Stromal cell of bone marrow (primary cell): Measurements from ENCODE around the gene ARL14EPL.
"Not testable (repeated sequence)": the region's sequence is repeated elsewhere in the genome, so short reads cannot be mapped to it uniquely, and the experiment has no call there.

ENCODE experiments used
- DNase-seq: peaks from one replicate; pipeline ENCODE4 v3.0.0-alpha.2; 2012; ENCODE audit warnings: low read depth

The ARL14EPL gene

DNA sequence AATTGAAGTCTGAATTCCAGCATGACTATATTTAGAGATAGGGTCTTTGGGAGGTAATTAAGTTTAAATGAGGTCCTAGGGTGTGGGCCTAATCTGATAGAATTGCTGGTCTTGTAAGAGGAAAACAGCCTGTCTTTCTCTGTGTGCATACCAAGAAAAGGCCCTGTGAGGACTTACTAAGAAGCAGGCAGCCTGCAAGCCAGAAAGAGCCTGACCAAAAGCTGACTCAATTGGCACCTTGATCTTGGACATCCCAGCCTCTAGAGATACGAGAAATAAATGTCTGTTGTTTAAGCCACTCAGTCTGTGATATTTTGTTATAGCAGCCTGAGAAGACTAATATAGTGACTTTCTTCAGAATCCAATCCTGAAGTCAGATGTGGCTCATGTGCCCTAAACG is 14.6 kb downstream of the ARL14EPL start:
- peak; percentile 6 for DNase-seq

DNA sequence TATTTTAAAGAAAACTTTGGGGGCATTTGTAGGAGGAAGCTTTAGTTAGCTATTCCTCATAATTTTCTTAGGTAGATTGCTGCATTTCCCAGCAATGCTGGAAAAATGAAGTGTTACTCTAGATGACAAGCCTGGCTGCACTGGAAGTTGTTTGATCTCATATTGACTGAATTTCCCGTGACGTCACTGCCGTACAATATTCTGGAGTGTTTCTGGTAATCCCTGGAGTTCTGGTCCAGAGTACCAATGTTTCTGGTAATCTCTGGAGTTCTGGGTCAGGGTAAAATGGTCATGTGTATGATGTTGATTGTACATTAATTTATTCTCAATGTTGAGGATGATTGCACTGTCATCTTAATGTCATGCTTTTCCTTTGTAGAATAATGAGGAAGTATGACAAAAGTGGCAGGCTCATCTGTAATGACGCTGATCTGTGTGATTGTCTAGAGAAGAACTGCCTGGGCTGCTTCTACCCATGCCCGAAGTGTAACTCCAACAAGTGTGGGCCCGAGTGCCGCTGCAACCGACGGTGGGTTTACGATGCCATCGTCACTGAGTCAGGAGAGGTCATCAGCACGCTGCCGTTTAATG is 26.2 kb downstream of the ARL14EPL start:
- no peak for DNase-seq

GRCh38 chr5:116062352-116062751 is 30.1 kb downstream of the ARL14EPL start:
- DNase-seq, result no peak

DNA sequence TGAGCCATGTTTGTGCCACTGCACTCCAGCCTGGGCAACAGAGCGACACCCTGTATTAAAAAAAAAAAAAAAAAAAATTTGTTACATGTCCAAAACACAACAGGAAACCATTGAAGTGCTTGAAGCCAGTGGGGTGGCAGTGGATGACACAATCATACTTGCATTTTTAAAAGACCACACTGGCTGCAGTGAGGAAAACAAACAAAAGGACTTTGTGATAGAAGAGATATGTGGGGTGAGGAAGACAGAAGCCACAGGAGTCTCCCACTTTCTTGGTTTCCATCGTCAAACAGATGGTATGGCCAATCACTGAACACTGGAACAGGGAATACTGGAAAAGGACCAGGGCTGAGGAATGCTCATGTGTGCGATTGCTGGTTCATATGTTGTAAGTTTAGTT is 31.7 kb downstream of the ARL14EPL start:
- no peak for DNase-seq

DNA sequence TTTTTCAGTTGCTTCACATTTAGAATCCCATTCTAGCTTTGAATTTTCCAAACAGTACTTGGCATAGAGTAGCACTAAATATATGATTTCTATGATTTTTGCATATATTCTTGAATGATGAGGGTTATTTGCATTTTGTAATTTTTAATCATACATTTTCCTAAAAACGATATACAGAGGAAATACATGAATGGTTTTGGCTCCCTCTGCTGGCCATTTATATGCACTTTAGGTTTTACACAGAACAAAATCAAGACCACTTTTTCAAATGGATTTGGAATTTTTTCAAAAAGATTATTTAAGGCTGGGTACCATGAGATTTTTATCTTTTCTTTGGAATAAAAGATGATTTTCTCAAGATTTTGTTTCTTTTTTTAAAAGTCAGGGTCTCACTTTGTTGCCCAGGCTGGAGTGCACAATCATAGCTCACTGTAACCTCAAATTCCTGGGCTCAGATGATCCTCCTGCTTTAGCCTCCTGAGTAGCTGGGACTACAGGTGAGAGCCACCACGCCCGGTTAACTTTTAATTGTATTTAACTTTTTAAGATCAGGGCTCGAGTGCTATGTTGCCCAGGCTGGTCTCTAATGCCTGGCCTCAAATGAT is 35.9 kb downstream of the ARL14EPL start:
- DNase-seq, result peak; percentile 39

DNA sequence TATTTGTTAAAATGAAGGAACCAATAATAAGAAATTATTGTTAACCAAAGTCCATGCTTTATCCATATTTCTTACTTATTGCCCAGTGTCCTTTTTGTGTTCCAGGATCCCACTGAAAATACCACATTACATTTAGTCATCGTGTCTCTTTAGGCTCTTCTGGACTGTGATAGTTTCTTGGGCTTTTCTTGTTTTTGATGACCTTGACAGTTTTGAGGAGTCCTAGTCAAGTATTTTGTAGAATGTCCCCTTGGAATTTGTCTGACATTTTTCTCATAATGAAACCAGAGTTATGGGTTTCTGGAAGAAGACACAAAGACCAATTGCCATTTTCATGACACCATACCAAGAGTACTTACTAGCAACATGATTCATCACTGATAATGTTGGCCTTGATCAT is 38.9 kb downstream of the ARL14EPL start:
- no peak for DNase-seq

GRCh38 chr5:116075191-116075831 is 43.0 kb downstream of the ARL14EPL start:
- DNase-seq, result no peak

DNA sequence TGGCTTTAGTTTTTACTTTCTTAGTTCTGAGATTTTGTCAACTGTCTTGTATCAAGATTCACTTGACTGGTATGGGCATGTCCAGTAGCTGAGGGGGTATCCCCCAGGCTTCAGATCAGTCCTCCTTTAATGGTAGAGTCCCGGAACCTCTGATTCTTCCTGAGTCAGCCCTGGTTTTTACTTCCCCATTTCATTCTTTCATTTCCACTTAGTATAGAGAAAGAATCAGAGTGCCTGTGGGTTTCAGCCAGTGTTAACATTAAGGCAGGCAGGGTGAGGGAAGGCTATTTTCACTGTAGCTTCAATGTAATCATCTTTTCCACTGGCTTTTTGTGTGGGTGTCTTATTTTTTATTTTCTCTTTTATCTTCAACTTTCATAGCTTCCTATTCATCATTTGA is 44.2 kb downstream of the ARL14EPL start:
- DNase-seq, result no peak

DNA sequence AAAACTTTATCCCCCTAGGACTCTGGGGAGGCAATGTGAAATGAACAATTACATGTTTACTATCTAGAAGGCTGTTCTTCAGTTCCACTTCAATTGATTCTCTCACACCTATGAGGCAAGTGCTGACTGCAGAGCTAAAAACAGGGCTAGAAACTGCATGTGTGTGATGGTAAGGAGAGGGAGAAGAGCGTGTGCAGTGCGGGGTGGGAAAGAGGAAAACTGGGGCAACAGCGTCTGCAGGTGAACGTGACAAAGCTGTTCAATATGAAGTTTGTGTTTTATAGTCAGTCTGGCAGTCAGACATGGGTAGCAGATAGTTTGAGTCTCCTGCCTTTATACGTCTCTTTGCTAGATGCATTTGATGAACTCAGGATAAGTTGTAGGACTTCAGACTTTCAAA is 45.9 kb downstream of the ARL14EPL start:
- no peak for DNase-seq

GRCh38 chr5:116084287-116084691 is 52.0 kb downstream of the ARL14EPL start:
- no peak for DNase-seq

DNA sequence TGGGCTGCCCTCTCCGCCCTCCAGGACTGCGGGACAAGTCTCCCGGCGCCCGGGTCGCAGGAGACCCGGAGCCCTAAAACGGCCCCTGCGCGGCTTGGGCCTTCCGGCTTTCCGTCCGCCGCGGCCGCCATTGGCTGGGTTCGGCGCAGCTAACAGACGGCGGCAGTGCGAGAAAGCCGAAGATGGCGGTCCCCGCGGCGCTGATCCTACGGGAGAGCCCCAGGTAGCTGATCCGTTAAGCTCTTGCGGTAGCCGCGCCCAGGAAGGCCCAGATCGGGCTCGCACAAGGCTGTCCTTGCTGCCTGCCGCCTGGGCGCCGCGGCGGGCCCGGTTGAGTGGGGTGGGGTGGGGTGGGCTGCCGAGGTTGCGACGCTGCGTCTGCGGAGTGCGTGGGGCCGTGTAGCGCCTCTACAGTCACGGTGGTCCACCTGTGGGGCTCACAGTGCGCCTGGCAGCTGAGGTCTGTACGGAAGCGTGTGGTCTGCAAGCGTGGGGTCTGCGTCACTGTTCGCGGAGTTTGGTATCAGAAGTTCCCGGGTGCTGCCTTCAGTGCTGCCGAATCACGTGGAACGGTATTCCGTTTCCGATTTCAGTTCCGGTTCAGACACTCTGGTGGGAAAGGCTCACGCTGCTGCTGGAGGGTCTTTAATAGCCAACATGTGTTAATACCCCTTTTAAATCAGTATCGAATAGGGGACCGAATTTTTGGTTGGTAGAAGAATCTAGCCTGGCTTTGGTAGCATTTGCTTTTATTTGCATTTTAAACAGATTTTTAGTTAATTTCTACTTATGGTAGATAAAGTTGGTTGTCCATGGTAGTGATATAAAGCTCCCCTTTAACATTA is 52.8 kb downstream of the ARL14EPL start, which contains the start of gene COMMD10:
Gene COMMD10 (plus strand): TSS at position 155 of the 845 bp plus-strand sequence.
- DNase-seq, result peak; percentile 70

DNA sequence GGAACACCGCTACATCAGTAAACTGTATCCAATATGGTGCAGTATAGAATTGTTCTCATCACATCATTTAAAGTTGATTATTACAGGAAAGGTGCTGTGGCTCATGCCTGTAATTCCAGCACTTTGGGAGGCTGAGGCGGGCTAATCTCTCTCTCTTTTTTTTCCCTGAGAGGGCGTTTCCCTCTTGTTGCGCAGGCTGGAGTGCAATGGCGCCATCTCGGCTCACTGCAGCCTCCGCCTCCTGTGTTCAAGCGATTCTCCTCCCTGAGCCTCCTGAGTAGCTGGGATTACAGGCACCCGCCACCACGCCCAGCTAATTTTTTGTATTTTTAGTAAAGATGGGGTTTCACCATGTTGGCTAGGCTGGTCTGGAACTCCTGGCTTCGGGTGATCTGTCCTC is 54.0 kb downstream of the ARL14EPL start:
- DNase-seq, result not testable (repeated sequence)

- DNase-seq, result no peak
Measured at GRCh38 chr5:116088062-116088461, 55.8 kb downstream of the ARL14EPL start.

GRCh38 chr5:116090302-116090701 is 58.0 kb downstream of the ARL14EPL start:
- DNase-seq, result no peak

DNA sequence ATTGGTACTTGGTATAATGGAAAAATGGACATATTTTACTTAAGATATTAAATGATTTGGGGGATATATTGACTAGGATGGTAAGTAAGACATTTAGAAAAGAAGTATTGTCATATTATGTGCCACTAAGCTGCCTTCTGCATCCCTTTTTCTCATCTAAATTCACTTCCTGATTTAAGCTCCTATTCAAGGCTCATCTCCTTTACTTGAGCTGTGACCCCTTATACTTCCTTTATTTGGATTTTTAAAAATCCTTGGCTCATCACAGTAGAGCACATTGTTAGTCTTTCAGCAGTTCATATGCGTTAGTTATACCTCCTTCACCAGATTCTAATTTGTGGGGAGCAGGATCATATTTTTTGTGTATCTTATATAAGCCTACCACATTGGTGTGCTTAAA is 59.1 kb downstream of the ARL14EPL start:
- no peak for DNase-seq

- no peak for DNase-seq
Measured at GRCh38 chr5:116097301-116097700, 65.0 kb downstream of the ARL14EPL start.

DNA sequence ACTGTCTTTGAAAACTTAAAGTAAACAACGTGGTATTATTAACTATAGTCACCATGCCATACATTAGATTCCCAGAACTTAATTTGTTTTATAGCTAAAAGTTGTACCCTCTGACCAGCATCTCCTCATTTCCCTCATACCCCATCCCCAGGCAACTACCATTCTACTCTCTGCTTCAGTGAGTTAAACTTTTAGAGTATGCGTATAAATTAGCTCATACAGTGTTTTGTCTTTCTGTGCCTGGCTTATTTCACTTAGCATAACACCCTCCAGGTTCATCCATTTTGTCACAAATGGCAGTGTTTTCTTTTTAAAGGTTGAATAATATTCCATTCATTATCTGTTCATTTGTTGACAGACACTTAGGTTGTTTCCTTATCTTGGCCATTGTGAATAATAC is 66.7 kb downstream of the ARL14EPL start:
- DNase-seq, result no peak

DNA sequence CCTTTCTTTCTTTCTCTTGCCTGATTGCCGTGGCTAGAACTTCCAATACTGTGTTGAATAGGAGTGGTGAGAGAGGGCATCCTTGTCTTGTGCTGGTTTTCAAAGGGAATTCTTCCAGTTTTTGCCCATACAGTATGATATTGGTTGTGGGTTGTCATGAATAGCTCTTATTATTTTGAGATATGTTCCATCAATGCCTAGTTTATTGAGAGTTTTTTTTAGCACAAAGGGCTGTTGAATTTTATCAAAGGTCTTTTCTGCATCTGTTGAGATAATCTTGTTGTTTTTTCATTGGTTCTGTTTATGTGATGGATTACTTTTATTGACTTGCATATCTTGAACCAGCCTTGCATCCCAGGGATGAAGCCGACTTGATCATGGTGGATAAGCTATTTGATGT is 72.7 kb downstream of the ARL14EPL start:
- DNase-seq, result not testable (repeated sequence)
